Vagina (tissue), 2 donors: ENCODE data around the gene CDK5RAP3. TPM values are rescaled to one million over a fixed set of nuclear protein-coding genes. Genes with fewer than 3 reads are reported as not detected.
"Not testable (repeated sequence)": the region's sequence is repeated elsewhere in the genome, so short reads cannot be mapped to it uniquely, and the experiment has no call there.

Experiments
- DNase-seq, 2 donors: peaks; one replicate each; pipeline ENCODE4 v3.0.0-alpha.2; 2017; ENCODE audit errors: extremely low spot score in 2 of 2
- H3K27ac ChIP-seq: fragments of 200-600 bp; sonication (generic); one replicate; pipeline ENCODE4 v1.5.1; 2019
- H3K27me3 ChIP-seq: fragments of 200-600 bp; sonication (generic); one replicate; pipeline ENCODE4 v1.5.1; 2019
- H3K36me3 ChIP-seq, 2 donors: fragments of 200-600 bp; sonication (generic); one replicate each; pipeline ENCODE4 v1.5.1; 2017 to 2019
- H3K4me1 ChIP-seq: fragments of 200-600 bp; sonication (generic); one replicate; pipeline ENCODE4 v1.5.1; 2019
- H3K4me3 ChIP-seq, 2 donors: fragments of 200-600 bp; sonication (generic); 1 replicate in 1 of 2; 2 replicates in 1 of 2; pipeline ENCODE4 v1.5.1; 2016 to 2019
- H3K9me3 ChIP-seq: fragments of 200-600 bp; sonication (generic); one replicate; pipeline ENCODE4 v1.5.1; 2019
- POLR2A ChIP-seq, 2 donors: fragments of 450-650 bp; IDR thresholded peaks; one replicate each; pipeline ENCODE4 v1.6.1; 2017; ENCODE audit warnings: antibody characterized with exemption in 2 of 2, mild to moderate bottlenecking in 2 of 2, moderate library complexity in 2 of 2
- POLR2AphosphoS5 ChIP-seq, 2 donors: sonication (generic); formaldehyde crosslinking; IDR thresholded peaks; one replicate each; pipeline ENCODE4 v1.9.0; 2017; ENCODE audit warnings: antibody characterized with exemption in 2 of 2, mild to moderate bottlenecking in 2 of 2, low read depth in 1 of 2; ENCODE audit not compliant: insufficient read depth in 1 of 2
- intact Hi-C: fragments of 100-400 bp; cut with DNase I; formaldehyde crosslinking; loops from one replicate; pipeline ENCODE4 v1.15.1; 2023
- total RNA-seq: library from RNA; depleted of rRNA; stranded (reverse); fragments of >200 nt; gene quantifications from one replicate; pipeline ENCODE4 v1.2.3, GENCODE V29; 2016
- TF ChIP-seq, protein P1 (sequence below), 3 experiments: fragments of 450-650 bp in 2 of 3; fragments of 200-600 bp in 1 of 3; sonication (generic) in 1 of 3; IDR thresholded peaks; one replicate each; pipeline ENCODE4 v1.5.1; 2017 to 2019; ENCODE audit warnings: antibody characterized with exemption in 3 of 3, mild to moderate bottlenecking in 2 of 3, moderate library complexity in 2 of 3

The CDK5RAP3 gene
- total RNA-seq, 1 donor from 2014 or later = 144 TPM

DNA sequence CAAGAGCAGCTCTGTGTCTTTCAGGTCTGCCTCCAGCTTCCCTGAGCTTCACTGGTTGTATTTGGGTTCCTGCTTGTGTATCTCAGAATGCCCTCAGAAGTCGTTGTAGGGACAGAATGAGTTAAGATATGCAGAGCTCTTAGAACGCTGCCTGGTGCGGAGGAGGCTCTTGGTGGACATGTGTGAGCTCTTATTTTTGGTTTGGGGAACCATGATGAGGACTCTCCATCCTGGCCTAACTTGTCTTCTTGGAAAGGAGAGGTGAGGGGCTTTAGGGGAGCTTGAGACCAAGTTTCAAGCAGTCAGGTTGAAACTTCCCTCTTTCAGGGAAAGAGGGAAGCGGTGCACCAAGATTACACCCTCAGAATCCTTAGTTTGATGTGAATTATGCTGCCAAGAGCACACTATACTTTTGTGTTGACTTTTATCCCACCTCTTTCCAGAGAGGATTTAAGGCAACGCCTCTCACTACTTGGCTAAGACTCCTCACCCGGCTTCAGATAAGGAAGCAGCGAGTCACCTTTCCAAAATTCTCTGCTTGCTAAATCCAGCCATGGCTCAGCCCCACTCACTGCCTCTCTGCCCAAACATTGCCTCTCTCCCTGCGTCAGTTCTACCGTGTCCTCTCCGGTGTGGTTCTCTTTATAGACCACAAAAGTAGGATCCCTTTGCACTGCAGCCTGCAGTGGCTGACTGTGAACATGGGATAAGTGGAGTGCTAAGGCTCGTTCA is 12.7 kb downstream of the CDK5RAP3 start:
- intact Hi-C loops = no loop called here
- DNase-seq = no peak
- Histone ChIP-seq H3K4me3 (no peak overlapping the region), H3K27me3 (no peaks in the 10 kb centered on the region), H3K4me1 (peaks cover 7% of the 10 kb centered on the region), H3K36me3 (peaks cover 0 to 29% of the 10 kb centered on the region in 2 donors), H3K9me3 (no peaks in the 10 kb centered on the region), H3K27ac (no peak overlapping the region)
- TF ChIP-seq POLR2A (IDR thresholded peaks at IDR 0.05) = no peak
- TF ChIP-seq, protein P1, sequence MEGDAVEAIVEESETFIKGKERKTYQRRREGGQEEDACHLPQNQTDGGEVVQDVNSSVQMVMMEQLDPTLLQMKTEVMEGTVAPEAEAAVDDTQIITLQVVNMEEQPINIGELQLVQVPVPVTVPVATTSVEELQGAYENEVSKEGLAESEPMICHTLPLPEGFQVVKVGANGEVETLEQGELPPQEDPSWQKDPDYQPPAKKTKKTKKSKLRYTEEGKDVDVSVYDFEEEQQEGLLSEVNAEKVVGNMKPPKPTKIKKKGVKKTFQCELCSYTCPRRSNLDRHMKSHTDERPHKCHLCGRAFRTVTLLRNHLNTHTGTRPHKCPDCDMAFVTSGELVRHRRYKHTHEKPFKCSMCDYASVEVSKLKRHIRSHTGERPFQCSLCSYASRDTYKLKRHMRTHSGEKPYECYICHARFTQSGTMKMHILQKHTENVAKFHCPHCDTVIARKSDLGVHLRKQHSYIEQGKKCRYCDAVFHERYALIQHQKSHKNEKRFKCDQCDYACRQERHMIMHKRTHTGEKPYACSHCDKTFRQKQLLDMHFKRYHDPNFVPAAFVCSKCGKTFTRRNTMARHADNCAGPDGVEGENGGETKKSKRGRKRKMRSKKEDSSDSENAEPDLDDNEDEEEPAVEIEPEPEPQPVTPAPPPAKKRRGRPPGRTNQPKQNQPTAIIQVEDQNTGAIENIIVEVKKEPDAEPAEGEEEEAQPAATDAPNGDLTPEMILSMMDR (IDR thresholded peaks at IDR 0.05) = no peak
- no peak for TF ChIP-seq POLR2AphosphoS5 (IDR thresholded peaks at IDR 0.05; ENCODE audit: insufficient read depth in 1 of 2, low read depth in 1 of 2)

GRCh38 chr17:47986520-47986919 is 15.6 kb downstream of the CDK5RAP3 start:
- H3K27ac ChIP-seq = no peak overlapping the region

DNA sequence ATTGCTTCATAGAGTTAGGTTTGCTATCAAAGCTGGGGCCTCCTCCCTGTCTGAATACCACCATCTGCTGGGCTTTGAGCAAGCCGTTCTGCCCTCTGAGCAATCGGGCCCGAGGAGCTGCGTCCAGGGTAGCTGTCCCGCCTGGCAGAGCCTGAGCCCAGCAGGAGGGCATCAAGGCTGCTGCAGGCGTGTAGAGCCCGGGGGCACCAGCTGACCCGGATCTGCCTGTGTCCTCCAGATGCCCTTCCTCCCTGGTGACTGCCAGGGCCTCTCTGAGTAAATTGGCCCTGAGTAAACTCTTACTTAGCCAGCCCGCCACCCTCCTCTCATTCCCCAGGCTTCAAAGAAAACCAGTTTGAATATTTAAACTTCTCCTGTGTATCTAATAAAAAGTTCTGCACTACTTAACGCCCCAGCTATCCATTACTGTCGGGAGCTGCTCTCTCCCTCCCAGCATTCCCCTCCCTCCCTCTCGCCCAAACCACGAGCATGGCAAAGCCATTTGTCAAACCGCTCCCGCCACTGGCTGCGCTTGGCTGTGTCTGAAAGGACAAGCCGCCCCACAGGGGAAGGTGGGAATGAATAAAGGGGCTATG is 16.4 kb downstream of the CDK5RAP3 start:
- TF ChIP-seq POLR2A (IDR thresholded peaks at IDR 0.05) = no peak
- TF ChIP-seq, protein P1 (IDR thresholded peaks at IDR 0.05) = no peak
- TF ChIP-seq POLR2AphosphoS5 (IDR thresholded peaks at IDR 0.05; ENCODE audit: insufficient read depth in 1 of 2, low read depth in 1 of 2) = no peak

More at GRCh38 chr17:47986520-47986919, 15.6 kb downstream of the CDK5RAP3 start:
- TF ChIP-seq, protein P1 (IDR thresholded peaks at IDR 0.05) = no peak
- TF ChIP-seq POLR2AphosphoS5 (IDR thresholded peaks at IDR 0.05; ENCODE audit: insufficient read depth in 1 of 2, low read depth in 1 of 2) (no peak), POLR2A (IDR thresholded peaks at IDR 0.05) (no peak)
- intact Hi-C loops = no loop called here
- no peak for DNase-seq
- Histone ChIP-seq H3K4me1 (peaks cover 7% of the 10 kb centered on the region), H3K9me3 (no peaks in the 10 kb centered on the region), H3K4me3 (no peak overlapping the region), H3K27me3 (no peaks in the 10 kb centered on the region), H3K36me3 (peaks cover 0 to 5% of the 10 kb centered on the region in 2 donors)

DNA sequence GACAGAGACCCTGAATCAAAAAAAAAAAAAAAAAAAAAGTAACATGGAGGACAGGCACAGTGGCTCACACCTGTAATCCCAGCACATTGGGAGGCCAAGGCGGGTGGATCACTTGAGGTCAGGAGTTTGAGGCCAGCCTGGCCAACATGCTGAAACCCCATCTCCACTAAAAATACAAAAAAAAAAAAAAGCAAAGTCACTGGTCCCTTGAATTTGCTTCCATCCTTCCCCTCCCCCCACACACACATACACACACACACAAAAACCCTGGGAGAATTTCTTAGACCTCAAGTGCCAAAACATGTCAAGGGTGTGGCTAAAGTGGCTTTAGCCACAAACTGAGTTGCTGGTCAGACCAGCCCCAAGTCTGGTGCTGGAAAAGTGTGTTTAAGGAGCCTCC is 17.5 kb downstream of the CDK5RAP3 start:
- H3K36me3 ChIP-seq = not testable (repeated sequence)

More for the DNA sequence above, 16.4 kb downstream of the CDK5RAP3 start:
- Histone ChIP-seq H3K27me3 (no peaks in the 10 kb centered on the region), H3K4me3 (no peak overlapping the region), H3K4me1 (peaks cover 7% of the 10 kb centered on the region), H3K27ac (no peak overlapping the region), H3K9me3 (no peaks in the 10 kb centered on the region), H3K36me3 (no peaks in the 10 kb centered on the region)
- intact Hi-C loops = no loop called here
- no peak for DNase-seq

DNA sequence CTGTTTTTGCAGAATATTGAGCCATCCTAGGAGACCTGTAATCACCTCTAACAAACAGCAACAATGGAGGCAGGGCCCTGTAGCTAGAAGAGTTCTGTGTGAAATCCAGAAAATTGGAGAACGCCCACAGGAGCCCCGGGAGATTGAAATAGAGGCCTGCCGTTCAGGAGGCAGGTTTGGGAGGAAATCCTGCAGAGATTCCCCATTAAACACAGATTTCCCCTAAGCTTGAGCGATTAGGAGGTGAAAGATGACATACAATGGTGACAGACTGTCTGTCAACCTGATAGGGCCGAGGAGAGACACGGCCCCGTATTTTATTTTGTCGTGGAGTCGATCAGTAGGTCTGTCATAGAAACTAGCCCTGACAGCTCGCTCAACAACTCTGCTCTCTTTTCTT is 18.2 kb downstream of the CDK5RAP3 start:
- no peak overlapping the region for H3K4me3 ChIP-seq
- TF ChIP-seq POLR2A (IDR thresholded peaks at IDR 0.05) (no peak), POLR2AphosphoS5 (IDR thresholded peaks at IDR 0.05; ENCODE audit: insufficient read depth in 1 of 2, low read depth in 1 of 2) (no peak)
- TF ChIP-seq, protein P1 (IDR thresholded peaks at IDR 0.05) = no peak
- H3K27me3 ChIP-seq = no peaks in the 10 kb centered on the region
- no peaks in the 10 kb centered on the region for H3K9me3 ChIP-seq
- H3K4me1 ChIP-seq = peaks cover 7% of the 10 kb centered on the region
- H3K27ac ChIP-seq = no peak overlapping the region
- no peak for DNase-seq
- H3K36me3 ChIP-seq = no peaks in the 10 kb centered on the region
- intact Hi-C loops = no loop called here

More for the DNA sequence above, 17.5 kb downstream of the CDK5RAP3 start:
- H3K4me1 ChIP-seq, H3K9me3 ChIP-seq, H3K27ac ChIP-seq, H3K4me3 ChIP-seq, H3K27me3 ChIP-seq, DNase-seq, intact Hi-C loops: not testable (repeated sequence)
